ENCODE measurements around the gene RALGAPA2. TPM values are rescaled to one million over a fixed set of nuclear protein-coding genes. Genes with fewer than 3 reads are reported as not detected.

The RALGAPA2 gene
- total RNA-seq, 1 donor from 2014 or later: 15.2 TPM

GRCh38 chr20:20440481-20440880, 272.0 kb downstream of the RALGAPA2 start:
- H3K9me3 Mint-ChIP-seq (ENCODE audit: unreplicated experiment): no peaks in the 10 kb centered on the region
- no peak overlapping the region for H3K27ac Mint-ChIP-seq (ENCODE audit: unreplicated experiment)
- no peak for DNase-seq (ENCODE audit: extremely low spot score, unreplicated experiment)

GRCh38 chr20:20439602-20440190, 272.7 kb downstream of the RALGAPA2 start:
- no peak for TF ChIP-seq CTCF (IDR thresholded peaks at IDR 0.05)
- no peak for DNase-seq (ENCODE audit: extremely low spot score, unreplicated experiment)
- Mint-ChIP-seq H3K4me1 (ENCODE audit: unreplicated experiment) (no peaks in the 10 kb centered on the region), H3K36me3 (ENCODE audit: unreplicated experiment) (peaks cover 6% of the 10 kb centered on the region), H3K9me3 (ENCODE audit: unreplicated experiment) (no peaks in the 10 kb centered on the region), H3K4me3 (ENCODE audit: unreplicated experiment) (no peak overlapping the region), H3K27ac (ENCODE audit: unreplicated experiment) (no peak overlapping the region), H3K27me3 (ENCODE audit: unreplicated experiment) (no peaks in the 10 kb centered on the region)

More at GRCh38 chr20:20440481-20440880, 272.0 kb downstream of the RALGAPA2 start:
- peaks cover 6% of the 10 kb centered on the region for H3K36me3 Mint-ChIP-seq (ENCODE audit: unreplicated experiment)
- no peaks in the 10 kb centered on the region for H3K4me1 Mint-ChIP-seq (ENCODE audit: unreplicated experiment)
- H3K4me3 Mint-ChIP-seq (ENCODE audit: unreplicated experiment): no peak overlapping the region
- TF ChIP-seq CTCF (IDR thresholded peaks at IDR 0.05): no peak
- no peaks in the 10 kb centered on the region for H3K27me3 Mint-ChIP-seq (ENCODE audit: unreplicated experiment)

GRCh38 chr20:20437314-20437713, 275.1 kb downstream of the RALGAPA2 start:
- peaks cover 6% of the 10 kb centered on the region for H3K36me3 Mint-ChIP-seq (ENCODE audit: unreplicated experiment)
- H3K9me3 Mint-ChIP-seq (ENCODE audit: unreplicated experiment): no peaks in the 10 kb centered on the region
- no peaks in the 10 kb centered on the region for H3K27me3 Mint-ChIP-seq (ENCODE audit: unreplicated experiment)
- no peak for DNase-seq (ENCODE audit: extremely low spot score, unreplicated experiment)
- H3K27ac Mint-ChIP-seq (ENCODE audit: unreplicated experiment): no peak overlapping the region
- no peak overlapping the region for H3K4me3 Mint-ChIP-seq (ENCODE audit: unreplicated experiment)
- TF ChIP-seq CTCF (IDR thresholded peaks at IDR 0.05): no peak
- no peaks in the 10 kb centered on the region for H3K4me1 Mint-ChIP-seq (ENCODE audit: unreplicated experiment)

GRCh38 chr20:20436689-20437088, 275.8 kb downstream of the RALGAPA2 start:
- no peak for TF ChIP-seq CTCF (IDR thresholded peaks at IDR 0.05)
- Mint-ChIP-seq H3K4me3 (ENCODE audit: unreplicated experiment) (no peak overlapping the region), H3K4me1 (ENCODE audit: unreplicated experiment) (no peaks in the 10 kb centered on the region), H3K27ac (ENCODE audit: unreplicated experiment) (no peak overlapping the region), H3K27me3 (ENCODE audit: unreplicated experiment) (no peaks in the 10 kb centered on the region), H3K36me3 (ENCODE audit: unreplicated experiment) (peaks cover 6% of the 10 kb centered on the region), H3K9me3 (ENCODE audit: unreplicated experiment) (no peaks in the 10 kb centered on the region)
- DNase-seq (ENCODE audit: extremely low spot score, unreplicated experiment): no peak

GRCh38 chr20:20435453-20435852, 277.0 kb downstream of the RALGAPA2 start:
- H3K27ac Mint-ChIP-seq (ENCODE audit: unreplicated experiment): no peak overlapping the region

More at GRCh38 chr20:20435453-20435852, 277.0 kb downstream of the RALGAPA2 start:
- Mint-ChIP-seq H3K4me1 (ENCODE audit: unreplicated experiment) (no peaks in the 10 kb centered on the region), H3K9me3 (ENCODE audit: unreplicated experiment) (no peaks in the 10 kb centered on the region), H3K4me3 (ENCODE audit: unreplicated experiment) (no peak overlapping the region), H3K36me3 (ENCODE audit: unreplicated experiment) (peaks cover 4% of the 10 kb centered on the region), H3K27me3 (ENCODE audit: unreplicated experiment) (no peaks in the 10 kb centered on the region)
- no peak for DNase-seq (ENCODE audit: extremely low spot score, unreplicated experiment)
- no peak for TF ChIP-seq CTCF (IDR thresholded peaks at IDR 0.05)

Measured in osteocyte (in vitro differentiated cells).